GM18907 (cell line): ENCODE results near the gene KARS1.

Source experiments
- ATAC-seq: cut with Tn5 transposase; IDR thresholded peaks from one replicate; pipeline ENCODE4 v1.9.1; 2021; ENCODE audit warnings: mild to moderate bottlenecking, moderate library complexity; ENCODE audit not compliant: unreplicated experiment

Gene KARS1

DNA sequence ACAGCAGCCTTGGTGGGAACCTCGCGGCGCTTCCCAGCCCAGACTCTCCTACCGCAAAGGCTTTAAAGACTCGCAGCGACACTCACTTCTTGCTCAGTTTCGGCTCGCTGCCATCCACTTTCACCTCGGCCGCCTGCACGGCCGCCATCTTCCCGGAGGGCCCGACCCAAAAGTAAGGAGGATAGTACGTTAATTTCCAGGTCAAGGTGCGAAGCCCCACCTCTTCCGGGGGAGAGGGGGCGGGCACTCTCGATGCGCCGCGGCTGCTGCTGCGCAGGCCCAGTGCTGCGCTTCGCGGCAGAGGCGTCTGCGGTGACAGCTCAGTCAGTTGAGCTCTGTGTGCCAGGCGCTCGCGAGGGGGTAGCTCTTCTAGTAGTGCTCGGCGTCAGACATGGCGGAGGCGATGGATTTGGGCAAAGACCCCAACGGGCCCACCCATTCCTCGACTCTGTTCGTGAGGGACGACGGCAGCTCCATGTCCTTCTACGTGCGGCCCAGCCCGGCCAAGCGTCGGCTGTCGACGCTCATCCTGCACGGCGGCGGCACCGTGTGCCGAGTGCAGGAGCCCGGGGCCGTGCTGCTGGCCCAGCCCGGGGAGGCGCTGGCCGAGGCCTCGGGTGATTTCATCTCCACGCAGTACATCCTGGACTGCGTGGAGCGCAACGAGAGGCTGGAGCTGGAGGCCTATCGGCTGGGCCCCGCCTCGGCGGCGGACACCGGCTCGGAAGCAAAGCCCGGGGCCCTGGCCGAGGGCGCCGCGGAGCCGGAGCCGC lies at the start of gene KARS1, which contains the start of gene TERF2IP:
Gene KARS1, minus strand, starts transcription at position 174 of the 773 bp plus-strand sequence. Its CDS starts 26 bp downstream, at position 148.
Gene TERF2IP, plus strand, starts transcription at position 282 of the 773 bp plus-strand sequence. Its CDS starts 110 bp downstream, at position 392.
- peak; percentile 87 for ATAC-seq

DNA sequence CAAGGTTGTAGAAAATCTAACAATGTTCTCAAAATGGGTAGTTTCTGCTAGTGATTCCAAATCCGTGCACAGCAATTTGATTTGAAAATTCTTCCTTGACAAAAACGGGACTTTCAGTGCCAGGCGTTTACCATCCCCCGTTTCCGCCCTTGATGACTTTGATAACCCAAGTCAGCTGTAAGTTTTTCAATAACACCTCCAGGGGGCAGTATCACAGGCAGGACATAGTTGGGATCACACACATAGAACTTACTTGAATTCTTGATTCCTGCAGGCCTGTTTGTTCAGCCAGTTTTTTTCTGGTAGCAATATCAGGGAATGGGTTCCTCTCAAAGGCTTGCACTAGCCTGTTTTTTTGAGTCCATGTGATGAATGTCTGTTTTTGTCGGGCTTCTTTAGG lies 48.2 kb upstream of the KARS1 start:
- ATAC-seq = no peak

DNA sequence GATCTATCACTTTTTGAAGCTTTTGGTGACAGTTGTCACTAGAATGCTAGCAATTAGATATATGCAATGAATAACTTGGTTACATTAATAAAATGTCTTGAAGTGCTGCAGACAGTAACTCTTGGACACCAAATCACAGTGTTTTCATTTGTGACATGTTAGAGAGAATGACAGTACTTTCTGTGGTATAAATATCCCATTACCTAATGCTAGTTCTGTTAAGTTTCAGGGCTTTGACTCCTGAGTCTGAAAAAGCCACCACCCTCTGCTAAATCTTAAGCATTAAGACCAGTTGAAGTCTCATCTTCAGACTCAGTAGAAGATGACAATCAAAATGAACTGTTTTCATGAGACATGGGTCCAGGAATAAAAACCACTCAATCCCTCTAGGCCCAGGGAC lies 39.9 kb upstream of the KARS1 start:
- no peak for ATAC-seq

DNA sequence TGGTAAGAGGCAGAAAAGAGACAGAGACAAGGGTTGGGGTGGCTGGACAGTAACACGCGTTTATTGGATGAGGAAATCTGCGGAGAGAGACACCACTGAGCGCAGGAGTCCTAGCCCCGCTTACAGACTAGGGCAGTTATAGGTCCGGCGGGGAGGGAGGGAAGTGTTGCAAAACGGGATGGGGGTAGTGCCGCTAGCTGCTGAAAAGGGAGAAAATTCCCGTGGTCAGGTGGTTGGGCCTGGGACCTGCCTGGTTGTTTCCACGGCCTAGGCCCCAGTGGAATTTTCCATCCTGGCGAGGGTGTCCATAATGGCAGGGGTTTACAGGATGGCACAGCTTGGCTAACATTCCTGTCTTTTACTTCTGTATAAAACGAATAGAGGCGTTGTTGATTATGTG lies 34.8 kb upstream of the KARS1 start:
- no peak for ATAC-seq

DNA sequence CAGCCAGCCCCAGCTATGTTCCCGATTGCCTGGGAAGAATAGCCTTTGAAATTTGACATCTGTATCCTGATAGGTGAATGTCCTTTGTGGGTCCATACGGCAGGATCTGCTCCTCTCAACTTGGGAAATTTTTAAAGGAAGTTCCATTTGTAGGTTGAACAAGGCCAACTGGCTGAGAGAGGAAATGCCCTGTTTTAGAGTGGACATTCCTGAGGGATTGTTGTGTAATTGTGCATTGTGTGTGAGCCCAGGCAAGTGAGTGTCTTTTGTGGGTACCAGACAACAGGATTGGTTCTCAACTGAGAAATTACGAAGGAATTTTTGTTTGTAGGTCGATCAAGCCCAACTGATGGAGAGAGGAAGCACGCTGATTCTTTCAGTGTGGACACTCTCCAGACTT lies 31.9 kb upstream of the KARS1 start:
- no peak for ATAC-seq

DNA sequence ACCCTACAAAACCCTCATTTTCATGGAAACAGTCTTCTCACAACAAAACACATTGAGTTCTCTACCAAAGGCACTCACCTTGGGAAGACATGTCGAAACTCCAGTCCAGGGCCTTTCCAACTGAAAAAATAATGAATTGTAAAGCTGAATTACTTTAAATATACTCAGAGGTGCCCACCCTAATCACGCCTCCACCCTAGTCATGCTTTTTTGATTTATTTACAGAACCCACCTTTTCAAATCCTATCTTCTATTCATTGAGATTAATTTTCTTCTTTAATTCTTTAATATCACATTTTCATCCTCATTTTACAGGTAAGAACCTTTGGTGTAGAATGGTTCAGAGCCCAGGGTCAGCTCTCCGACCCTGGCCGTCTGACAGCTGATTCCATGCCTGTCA lies 29.4 kb upstream of the KARS1 start, which contains the start of gene CPHXL2:
Gene CPHXL2, minus strand, starts transcription at position 101 of the 400 bp plus-strand sequence. Its CDS starts 10 bp downstream, at position 91.
- no peak for ATAC-seq

DNA sequence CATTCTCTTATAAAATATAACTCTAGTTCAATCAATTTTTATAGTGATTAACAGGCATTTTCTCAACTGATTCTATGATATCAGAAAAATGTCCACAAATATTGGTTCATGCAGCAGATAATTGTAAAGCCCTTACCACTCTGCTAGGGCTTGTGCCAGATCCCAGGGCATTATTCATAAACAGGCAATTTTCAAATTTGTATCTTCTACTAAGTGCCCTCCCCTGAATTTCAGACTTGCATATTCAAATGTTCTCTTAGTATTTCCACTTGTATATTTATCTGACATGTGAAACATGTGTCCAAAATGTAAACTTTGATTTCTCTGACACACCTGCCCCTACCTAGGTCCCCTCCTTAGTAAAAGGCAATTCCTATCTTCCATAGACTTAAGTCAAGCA lies 20.0 kb upstream of the KARS1 start:
- ATAC-seq = no peak

DNA sequence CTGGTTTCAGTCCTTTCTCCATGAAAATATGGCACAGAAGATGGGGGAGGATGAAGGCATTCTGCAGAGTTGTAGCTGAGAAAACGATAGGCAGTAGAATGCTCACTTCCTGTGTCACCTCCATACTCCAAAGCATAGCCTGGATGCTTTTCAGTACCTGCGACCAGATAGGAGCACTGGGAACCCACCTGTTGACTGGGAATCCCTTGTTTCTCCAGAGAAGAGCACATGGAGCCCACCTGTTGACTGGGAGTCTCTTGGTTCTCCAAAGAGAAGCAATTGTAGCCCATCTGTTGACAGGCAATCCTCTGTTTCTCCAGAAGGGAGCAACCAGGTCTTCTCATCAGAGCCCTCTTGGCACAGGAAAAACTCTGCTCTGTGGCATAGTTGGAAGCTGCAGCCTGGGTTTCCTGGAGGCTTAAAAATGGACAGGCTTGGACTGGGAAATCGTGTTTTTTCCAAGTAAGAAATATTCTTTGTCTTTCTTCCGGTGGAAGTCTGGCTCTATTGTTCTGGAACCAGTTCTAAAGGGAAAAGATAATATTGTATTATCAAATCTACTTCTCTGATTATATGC lies 13.3 kb upstream of the KARS1 start:
- no peak for ATAC-seq

DNA sequence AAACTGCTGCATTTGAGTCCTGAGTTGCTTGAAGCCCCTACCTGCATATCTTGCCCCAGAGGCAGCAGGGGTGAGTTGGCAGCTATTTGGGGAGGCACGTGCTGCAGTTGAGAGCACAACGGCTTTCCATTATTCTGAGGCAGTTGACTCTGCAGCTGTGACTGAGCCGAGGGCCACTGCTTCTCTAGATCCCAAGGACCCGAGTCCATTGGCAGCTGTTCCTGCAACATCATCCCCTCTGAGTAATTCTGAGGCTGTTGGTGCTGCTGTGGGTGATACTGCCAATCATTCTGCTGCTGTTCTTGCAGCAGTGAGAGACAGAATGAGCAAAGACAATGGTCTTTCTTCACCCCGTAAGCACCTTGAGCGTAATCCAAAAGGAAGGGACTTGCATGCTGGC lies 12.9 kb upstream of the KARS1 start:
- ATAC-seq = no peak

DNA sequence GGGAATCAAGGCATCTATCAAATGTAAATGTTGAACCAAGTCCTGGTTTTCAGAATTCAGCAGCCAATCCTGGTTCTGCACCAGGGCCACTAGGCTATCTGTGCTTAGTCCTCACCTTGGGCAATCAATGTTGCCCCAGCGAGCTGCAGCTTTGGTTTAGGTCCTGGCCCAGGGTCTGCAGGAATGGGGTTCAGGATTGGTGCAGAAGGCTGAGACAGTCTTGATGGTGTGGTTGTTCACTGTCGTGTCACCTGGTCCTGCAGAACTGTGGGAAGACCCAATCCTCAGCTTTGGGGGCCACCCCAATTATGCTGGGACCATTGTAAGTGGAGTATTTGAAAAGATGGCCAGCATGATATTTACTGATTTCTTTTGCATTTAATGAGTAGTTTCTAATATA lies 10.7 kb upstream of the KARS1 start:
- no peak for ATAC-seq

DNA sequence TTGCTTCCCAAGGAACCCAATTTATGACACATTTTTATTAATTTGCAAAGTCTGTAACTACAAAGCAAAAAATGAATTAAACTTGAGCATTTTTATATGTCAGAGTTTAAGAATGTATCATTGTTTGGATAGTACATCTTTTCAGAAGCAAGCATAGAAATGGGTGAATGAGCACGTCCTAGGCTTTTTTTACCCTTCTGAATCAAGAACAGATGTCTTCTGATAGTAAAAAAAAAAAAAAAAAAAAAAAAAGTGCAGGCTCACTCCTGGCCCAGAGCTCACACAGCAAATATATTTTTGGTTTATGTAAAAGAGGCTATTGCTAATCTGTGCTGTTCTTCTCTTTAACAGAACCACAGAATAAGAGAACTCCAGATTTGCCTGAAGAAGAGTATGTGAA lies 6.5 kb upstream of the KARS1 start:
- no peak for ATAC-seq

DNA sequence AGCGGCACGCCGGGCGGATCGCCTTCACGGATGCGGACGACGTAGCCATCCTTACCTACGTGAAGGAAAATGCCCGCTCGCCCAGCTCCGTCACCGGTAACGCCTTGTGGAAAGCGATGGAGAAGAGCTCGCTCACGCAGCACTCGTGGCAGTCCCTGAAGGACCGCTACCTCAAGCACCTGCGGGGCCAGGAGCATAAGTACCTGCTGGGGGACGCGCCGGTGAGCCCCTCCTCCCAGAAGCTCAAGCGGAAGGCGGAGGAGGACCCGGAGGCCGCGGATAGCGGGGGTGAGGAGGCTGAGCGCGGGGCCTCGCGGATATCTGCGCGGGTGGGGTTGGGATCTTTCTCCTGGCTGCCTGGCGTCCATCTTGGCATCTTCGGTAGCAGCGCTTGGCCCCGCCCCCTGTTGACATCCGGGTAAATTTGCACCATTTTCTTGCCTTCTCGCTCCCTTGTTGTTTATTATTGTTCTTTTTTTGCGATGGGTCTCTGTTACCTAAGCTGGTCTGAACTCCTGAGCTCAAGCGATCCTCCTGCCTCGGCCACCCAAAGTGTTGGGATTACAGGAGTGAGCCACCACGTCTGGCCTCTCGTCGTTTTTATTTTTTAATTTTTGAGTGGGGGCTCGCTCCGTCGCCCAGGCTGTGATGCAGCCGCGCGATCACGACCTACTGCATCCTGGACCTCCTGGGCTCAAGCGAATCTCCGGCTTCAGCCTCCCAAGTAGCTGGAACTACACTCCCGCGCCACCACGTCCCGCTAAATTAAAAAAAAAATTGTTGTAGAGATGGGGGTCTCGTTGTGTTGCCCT lies 1.0 kb upstream of the KARS1 start:
- ATAC-seq = peak; percentile 49

DNA sequence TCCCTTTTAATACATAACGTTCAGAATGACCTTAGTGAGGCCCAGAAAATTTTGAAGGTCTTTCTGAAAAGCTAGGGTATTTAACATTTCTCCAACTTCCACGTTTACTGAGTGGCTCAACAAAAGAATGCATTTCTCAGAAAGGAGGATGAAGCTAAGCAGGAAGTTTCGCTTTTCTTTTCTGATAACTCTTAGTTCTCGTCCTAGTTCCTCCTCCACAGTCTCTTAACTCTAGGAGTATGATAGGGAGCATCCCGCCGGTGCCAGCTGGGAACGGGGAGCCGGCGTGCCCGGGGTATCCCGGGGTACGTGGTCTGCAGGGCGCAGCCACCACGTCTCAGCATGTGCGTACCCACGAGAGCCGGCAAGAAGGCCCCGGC lies 363 bp downstream of the KARS1 start:
- ATAC-seq = peak; percentile 29

DNA sequence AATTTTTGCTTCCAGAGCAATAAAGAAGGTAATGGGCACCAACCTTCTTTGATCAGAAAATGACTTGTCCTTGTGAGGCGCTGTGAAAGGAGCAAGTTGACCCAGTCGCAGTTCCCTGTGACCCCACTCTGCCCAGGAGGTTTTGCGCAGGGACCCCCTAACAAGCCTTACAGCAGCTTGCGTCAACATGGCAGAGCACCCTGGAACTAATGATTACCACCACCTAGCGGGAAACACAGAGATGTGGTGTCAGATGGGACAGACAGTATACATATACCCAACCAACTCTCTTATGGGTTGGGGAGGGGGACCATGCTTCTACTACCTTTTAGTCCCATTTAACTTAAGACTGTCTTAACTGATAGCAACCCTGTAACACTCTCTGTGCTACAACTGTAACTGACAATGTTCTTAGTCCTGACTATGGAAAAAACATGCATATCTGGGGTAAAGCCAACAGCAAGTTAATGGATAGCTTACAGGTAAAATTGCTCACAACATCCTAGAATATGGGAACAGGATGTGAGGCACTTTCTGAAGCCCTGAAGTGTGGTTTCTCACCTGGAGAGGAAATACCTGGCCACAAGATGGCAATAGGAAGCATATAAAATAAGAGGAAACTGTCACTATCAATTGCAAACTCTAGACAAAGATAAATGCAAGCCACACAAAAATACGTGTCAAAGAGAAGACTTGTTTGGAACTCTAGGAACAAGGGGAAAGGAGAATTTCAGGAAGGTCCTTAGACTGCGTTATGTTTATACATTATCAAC lies 3.0 kb downstream of the KARS1 start:
- ATAC-seq = no peak

DNA sequence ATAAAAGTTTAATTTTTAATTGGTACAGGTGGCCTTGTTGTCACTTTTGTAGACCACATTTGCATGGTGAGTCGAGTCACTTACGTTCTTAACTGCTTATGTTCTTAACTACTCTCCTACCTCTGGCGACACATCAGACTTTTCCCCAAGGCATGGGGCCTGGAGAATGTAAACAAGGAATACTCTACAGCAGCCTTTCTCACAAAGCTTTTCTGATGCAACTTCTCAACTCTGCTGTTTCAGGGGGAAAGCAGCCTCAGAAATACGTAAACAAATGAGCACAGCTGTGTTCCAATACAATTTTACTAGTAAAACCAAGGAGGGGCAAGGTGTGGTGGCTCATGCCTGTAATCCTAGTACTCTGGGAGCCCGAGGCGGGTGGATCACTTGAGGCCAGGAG lies 6.9 kb downstream of the KARS1 start:
- no peak for ATAC-seq

DNA sequence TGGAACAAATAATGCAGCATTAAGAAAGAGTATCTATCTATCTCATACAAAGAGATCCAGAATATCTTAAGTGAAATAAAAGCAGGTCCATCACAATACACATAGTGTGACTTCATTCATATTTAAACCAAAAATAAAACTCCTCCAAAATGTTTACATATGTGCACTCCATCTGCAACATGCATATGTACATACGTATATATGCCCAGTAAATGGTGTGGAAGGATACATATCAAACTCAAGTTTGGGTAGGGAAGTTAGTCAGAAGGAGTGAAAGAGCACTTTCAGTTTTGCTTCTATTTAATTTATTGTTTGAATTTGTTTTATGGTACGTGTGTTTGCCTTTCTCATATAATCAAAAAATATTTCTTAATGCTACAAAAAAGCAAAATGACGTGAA lies 12.4 kb downstream of the KARS1 start:
- no peak for ATAC-seq

DNA sequence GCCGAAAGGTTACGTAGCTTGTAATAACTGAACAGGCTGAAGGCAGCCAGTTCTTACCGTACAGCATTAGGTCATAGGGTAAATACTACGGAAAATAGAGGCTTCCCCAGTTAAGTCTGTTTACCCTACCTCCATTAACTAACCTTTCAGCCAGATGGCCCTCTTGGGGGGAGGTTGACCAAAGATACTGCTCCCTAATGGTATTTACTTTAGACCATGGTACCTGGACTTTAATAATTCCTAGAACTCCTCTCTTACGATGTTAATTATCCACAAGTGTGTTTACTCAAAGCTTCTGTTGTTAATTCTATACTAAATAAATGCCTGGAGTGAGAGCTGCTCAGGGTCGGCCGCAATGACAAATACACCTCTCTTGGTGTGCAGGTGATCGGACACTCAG lies 14.6 kb downstream of the KARS1 start:
- no peak for ATAC-seq

DNA sequence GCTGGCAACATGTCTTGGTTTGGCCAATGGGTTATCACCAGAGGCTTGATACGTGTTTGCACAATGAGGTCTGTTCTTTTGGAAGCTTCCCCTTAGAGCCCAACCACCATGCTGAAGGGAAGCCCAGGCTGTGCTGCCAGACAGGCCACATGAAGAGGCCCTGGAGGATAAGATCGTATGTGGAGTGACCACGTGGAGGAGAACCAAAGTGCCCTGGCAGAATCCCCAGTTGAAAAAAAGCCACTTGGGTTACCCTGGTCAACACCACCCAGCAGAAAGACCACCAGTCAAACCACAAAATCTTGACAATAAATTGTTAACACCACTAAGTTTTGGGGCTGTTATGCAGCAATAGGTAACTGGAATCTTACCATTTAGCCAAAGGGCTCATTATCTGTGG lies 17.4 kb downstream of the KARS1 start:
- ATAC-seq = no peak

DNA sequence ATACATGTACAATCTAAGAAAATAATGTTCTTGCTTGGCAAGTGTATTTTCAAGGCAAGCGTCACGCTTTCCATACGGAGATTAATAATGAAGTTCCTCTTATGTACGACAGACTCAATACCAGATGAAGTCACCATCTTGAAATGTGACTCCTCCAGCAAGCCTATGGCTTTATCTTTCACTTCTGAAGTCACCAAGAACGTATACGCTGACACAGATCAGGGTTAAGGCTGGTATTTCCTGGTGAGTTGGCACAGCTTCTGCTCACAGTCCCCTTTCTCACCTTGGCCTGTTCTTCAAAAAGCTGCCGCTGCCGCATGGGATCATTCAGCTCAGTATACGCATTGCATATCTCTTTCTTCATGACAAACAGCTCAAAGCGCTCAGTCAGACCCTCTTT lies 18.3 kb downstream of the KARS1 start:
- no peak for ATAC-seq

DNA sequence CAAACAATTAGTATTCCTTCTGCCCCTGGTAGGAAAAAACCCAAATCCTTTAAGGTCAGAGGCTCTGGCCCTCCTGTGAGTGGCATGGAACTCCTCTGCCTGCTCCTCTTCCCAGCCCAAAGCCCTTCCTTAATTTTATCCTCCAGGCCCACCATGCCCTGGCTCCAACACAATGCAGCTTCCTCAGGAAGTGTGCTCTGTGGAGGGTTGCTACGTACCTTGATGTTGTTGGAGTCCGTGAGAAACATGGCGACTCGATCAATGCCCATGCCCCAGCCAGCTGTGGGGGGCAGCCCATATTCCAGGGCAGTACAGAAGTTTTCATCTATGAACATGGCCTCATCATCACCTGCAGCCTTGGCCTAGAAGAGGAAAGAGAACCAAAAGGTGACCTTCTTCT lies 19.1 kb downstream of the KARS1 start:
- ATAC-seq = no peak

DNA sequence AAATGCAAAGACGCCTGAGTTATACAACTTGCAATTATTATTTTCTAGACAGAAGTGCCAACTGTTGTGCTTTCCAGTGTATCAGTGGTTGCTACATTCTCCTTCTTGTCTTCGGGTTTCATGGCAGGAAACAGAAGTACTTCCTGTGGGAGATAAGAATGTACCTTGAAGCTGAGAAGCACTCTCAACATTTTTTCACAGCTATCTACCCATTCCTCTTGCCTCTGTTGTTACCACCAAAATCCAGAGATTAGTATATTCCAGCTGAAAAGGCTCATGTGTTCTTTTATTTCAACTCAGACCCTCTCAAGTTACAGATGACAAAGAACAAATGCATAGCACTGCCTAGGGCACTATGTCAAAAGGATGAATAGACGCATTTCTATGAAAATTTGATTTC lies 19.6 kb downstream of the KARS1 start:
- ATAC-seq = no peak
